Measurements from ENCODE around the gene TMEM107.

Gene TMEM107

GRCh38 chr17:8158267-8159031, 17.7 kb downstream of the TMEM107 start:
- no peak overlapping the region for H2AFZ ChIP-seq (ENCODE audit: low read depth, low read length, severe bottlenecking)
- peak overlapping the region; percentile 58 for H3K27ac ChIP-seq (ENCODE audit: low read depth, low read length)

DNA sequence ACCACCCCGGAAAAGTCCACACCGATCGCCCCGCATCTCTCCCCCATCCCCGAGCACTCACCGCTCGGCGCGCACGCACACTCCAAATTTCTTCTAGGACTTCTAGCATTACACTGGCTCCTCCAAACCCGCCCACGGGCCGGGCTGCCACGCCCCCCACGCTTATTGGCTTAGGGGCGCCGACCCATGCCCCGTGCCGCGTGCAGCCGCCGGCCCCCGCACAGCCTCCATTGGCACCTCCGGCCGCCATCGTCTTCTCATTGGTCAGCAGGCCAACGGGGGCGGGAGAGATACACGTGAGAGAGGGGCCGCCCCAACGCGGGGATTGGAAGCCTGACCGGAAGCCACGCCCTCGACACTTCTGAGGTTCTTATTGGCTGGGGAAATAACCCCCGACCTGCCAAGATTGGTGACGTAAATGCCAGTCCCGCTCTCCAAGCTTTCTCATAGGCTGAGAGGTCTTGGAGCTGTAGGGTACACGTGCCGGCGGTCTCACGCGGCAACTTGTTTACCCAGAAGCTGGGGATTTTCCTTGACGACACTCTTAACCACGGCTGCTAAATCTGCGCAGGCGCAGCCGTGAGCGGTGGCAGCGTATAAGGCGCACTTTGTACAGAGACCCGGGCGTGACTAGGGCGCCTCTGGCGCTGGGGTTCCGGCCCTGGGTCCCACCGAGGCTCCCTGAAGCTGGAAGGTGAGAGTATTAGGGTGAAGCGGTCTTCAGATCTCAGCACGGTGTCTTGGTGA, 19.8 kb downstream of the TMEM107 start:
- TF ChIP-seq EZH2phosphoT487 (conservative IDR thresholded peaks at IDR 0.05; ENCODE audit: low read length), result no peak
- no peak for TF ChIP-seq CTCF (IDR thresholded peaks at IDR 0.05; ENCODE audit: insufficient read depth, low read length, poor library complexity, severe bottlenecking)
- no peaks in the 10 kb centered on the region for H3K9me3 ChIP-seq (ENCODE audit: insufficient read depth, low read length)
- H3K9me2 ChIP-seq (replicated peaks; ENCODE audit: insufficient read depth, low read length), result no peaks in the 10 kb centered on the region
- peak overlapping the region; percentile 70 for H3K27ac ChIP-seq (ENCODE audit: low read depth, low read length)
- peak overlapping the region; percentile 82 for H3K4me2 ChIP-seq (ENCODE audit: low read depth, low read length, poor library complexity, severe bottlenecking)
- H3K79me2 ChIP-seq (ENCODE audit: insufficient read depth, low read length), result peaks cover 8% of the 10 kb centered on the region; the same call in 1 of the 2 replicates
- peaks cover 15% of the 10 kb centered on the region for H3F3A ChIP-seq (ENCODE audit: insufficient read depth)
- H3K9ac ChIP-seq (ENCODE audit: low read length), result peak overlapping the region; percentile 66
- no peaks in the 10 kb centered on the region for H4K20me1 ChIP-seq (ENCODE audit: low read depth, low read length)
- no peaks in the 10 kb centered on the region for H3K27me3 ChIP-seq (ENCODE audit: low read length)
- no peaks in the 10 kb centered on the region for H3K36me3 ChIP-seq (ENCODE audit: low read length)
- peak overlapping the region; percentile 61 for H3K4me3 ChIP-seq (ENCODE audit: insufficient read depth, low read length, poor library complexity, severe bottlenecking)
- H2AFZ ChIP-seq (ENCODE audit: low read depth, low read length, severe bottlenecking), result peak overlapping the region; percentile 28

More at GRCh38 chr17:8158267-8159031, 17.7 kb downstream of the TMEM107 start:
- Histone ChIP-seq H3K4me2 (ENCODE audit: low read depth, low read length, poor library complexity, severe bottlenecking) (peak overlapping the region; percentile 59), H3K36me3 (ENCODE audit: low read length) (no peaks in the 10 kb centered on the region), H3K79me2 (ENCODE audit: insufficient read depth, low read length) (peaks cover 16% of the 10 kb centered on the region), H3K27me3 (ENCODE audit: low read length) (no peaks in the 10 kb centered on the region), H3F3A (ENCODE audit: insufficient read depth) (peaks cover 12% of the 10 kb centered on the region), H3K9me3 (ENCODE audit: insufficient read depth, low read length) (no peaks in the 10 kb centered on the region), H3K4me3 (ENCODE audit: insufficient read depth, low read length, poor library complexity, severe bottlenecking) (no peak overlapping the region), H3K9ac (ENCODE audit: low read length) (no peak overlapping the region; the same call in 1 of the 2 replicates), H4K20me1 (ENCODE audit: low read depth, low read length) (no peaks in the 10 kb centered on the region), H3K9me2 (replicated peaks; ENCODE audit: insufficient read depth, low read length) (no peaks in the 10 kb centered on the region)
- TF ChIP-seq EZH2phosphoT487 (conservative IDR thresholded peaks at IDR 0.05; ENCODE audit: low read length) (no peak), CTCF (IDR thresholded peaks at IDR 0.05; ENCODE audit: insufficient read depth, low read length, poor library complexity, severe bottlenecking) (peak; percentile 62)

GRCh38 chr17:8155996-8156245, 20.3 kb downstream of the TMEM107 start:
- Histone ChIP-seq H3F3A (ENCODE audit: insufficient read depth) (peaks cover 15% of the 10 kb centered on the region), H3K4me3 (ENCODE audit: insufficient read depth, low read length, poor library complexity, severe bottlenecking) (peak overlapping the region; percentile 61), H3K9me2 (replicated peaks; ENCODE audit: insufficient read depth, low read length) (no peaks in the 10 kb centered on the region), H3K36me3 (ENCODE audit: low read length) (no peaks in the 10 kb centered on the region), H2AFZ (ENCODE audit: low read depth, low read length, severe bottlenecking) (peak overlapping the region; percentile 21), H3K9ac (ENCODE audit: low read length) (peak overlapping the region; percentile 59), H4K20me1 (ENCODE audit: low read depth, low read length) (no peaks in the 10 kb centered on the region), H3K79me2 (ENCODE audit: insufficient read depth, low read length) (peaks cover 8% of the 10 kb centered on the region; the same call in 1 of the 2 replicates), H3K27me3 (ENCODE audit: low read length) (no peaks in the 10 kb centered on the region), H3K9me3 (ENCODE audit: insufficient read depth, low read length) (no peaks in the 10 kb centered on the region), H3K4me2 (ENCODE audit: low read depth, low read length, poor library complexity, severe bottlenecking) (peak overlapping the region; percentile 80), H3K27ac (ENCODE audit: low read depth, low read length) (no peak overlapping the region)
- TF ChIP-seq CTCF (IDR thresholded peaks at IDR 0.05; ENCODE audit: insufficient read depth, low read length, poor library complexity, severe bottlenecking) (no peak), EZH2phosphoT487 (conservative IDR thresholded peaks at IDR 0.05; ENCODE audit: low read length) (no peak)
